ENCODE data around the gene ASB16. TPM values are rescaled to one million over a fixed set of nuclear protein-coding genes. Genes with fewer than 3 reads are reported as not detected.

ASB16 gene
- total and polyA plus RNA-seq, 9 of the 15 experiments (the other 6 are each of a cell fraction or from before 2014, with no cell fraction given) = 0.03 to 0.07 TPM; not detected in 7

- TF ChIP-seq TCF7 (IDR thresholded peaks at IDR 0.05; ENCODE audit: borderline replicate concordance) = no peak
- no peak for TF ChIP-seq SRSF9 (IDR thresholded peaks at IDR 0.05; ENCODE audit: borderline replicate concordance, low read depth, low read length)
- no peak for TF ChIP-seq RHOXF2B (CRISPR knock-in tag; conservative IDR thresholded peaks at IDR 0.05)
- no peak for TF ChIP-seq TAF15 (IDR thresholded peaks at IDR 0.05; ENCODE audit: low read depth, low read length)
- TF ChIP-seq ZNF699 (CRISPR knock-in tag; IDR thresholded peaks at IDR 0.05; ENCODE audit: insufficient replicate concordance) = no peak
- TF ChIP-seq RCOR1 (IDR thresholded peaks at IDR 0.05; ENCODE audit: borderline replicate concordance in 1 of 2, low read depth in 2 of 2, low read length in 2 of 2) = no peak
- TF ChIP-seq DIDO1 (tag; IDR thresholded peaks at IDR 0.05; ENCODE audit: low read depth) = no peak
- TF ChIP-seq HLTF (IDR thresholded peaks at IDR 0.05) = no peak
- no peak for TF ChIP-seq ZHX1 (conservative IDR thresholded peaks at IDR 0.05; ENCODE audit: low read length)
- no peak for TF ChIP-seq ZBTB5 (IDR thresholded peaks at IDR 0.05)
- TF ChIP-seq ZNF121 (CRISPR knock-in tag; conservative IDR thresholded peaks at IDR 0.05) = no peak
- TF ChIP-seq ZNF644 (tag; IDR thresholded peaks at IDR 0.05; ENCODE audit: low read depth) = no peak
- no peak for TF ChIP-seq NCOR1 (IDR thresholded peaks at IDR 0.05)
- TF ChIP-seq ZKSCAN1 (IDR thresholded peaks at IDR 0.05; ENCODE audit: low read depth, low read length) = peak; percentile 20; the same call in 1 of the 2 replicates
- no peak for TF ChIP-seq ZNF79 (CRISPR knock-in tag; IDR thresholded peaks at IDR 0.05; ENCODE audit: low read depth)
- TF ChIP-seq RAD51 (IDR thresholded peaks at IDR 0.05; ENCODE audit: borderline replicate concordance, low read depth) = no peak
- TF ChIP-seq BRF2 (IDR thresholded peaks at IDR 0.05; ENCODE audit: borderline replicate concordance, insufficient read depth, insufficient read length) = no peak
Measured at GRCh38 chr17:44221084-44221861, 50.8 kb downstream of the ASB16 start (continued).
